ENCODE data around the gene ERLIN1.
"Not testable (repeated sequence)": the region's sequence is repeated elsewhere in the genome, so short reads cannot be mapped to it uniquely, and the experiment has no call there.

ERLIN1 gene

DNA sequence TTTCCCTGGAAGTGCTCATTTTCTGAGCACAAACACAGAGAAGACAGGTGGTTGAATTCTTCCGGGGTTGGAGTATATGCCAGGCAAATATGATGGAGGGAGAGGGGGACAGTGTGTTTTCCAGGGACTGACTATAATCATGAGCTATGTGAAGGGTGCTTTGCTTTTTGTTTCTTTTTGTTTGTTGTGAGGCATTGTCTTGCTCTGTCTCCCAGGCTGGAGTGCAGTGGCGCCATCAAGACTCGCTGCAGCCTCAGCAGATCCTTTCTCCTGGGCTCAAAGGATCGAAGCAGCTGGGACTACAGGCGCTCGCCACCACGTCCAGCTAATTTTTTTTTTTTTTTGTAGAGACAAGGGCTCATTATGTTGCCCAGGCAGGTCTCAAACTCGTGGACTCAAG, 56.9 kb downstream of the ERLIN1 start:
- Histone ChIP-seq H3K36me3 (ENCODE audit: control insufficient read depth, insufficient read depth, low read length) (no peaks in the 10 kb centered on the region), H3K4me1 (ENCODE audit: control insufficient read depth, insufficient read depth, low read length) (no peaks in the 10 kb centered on the region), H3K27me3 (ENCODE audit: control insufficient read depth, insufficient read depth, low read length) (no peaks in the 10 kb centered on the region), H3K9ac (ENCODE audit: low read length) (no peak overlapping the region), H3K4me3 (ENCODE audit: low read length) (no peak overlapping the region), H3K9me3 (ENCODE audit: control insufficient read depth, low read length) (no peaks in the 10 kb centered on the region)

DNA sequence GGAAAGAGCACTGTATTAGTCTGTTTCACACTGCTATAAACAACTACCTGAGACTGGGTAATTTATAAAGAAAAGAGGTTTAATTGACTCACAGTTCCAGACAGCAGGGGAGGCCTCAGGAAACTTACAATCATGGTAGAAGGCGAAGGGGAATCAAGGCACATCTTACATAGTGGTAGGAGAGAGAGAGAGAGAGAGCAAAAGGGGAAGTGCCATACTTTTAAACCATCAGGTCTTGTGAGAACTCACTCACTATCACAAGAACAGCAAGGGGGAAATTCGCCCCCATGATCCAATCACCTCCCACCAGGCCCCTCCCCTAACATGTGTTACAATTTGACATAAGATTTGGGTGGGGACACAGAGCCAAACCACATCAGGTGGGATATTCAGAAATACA, 60.5 kb downstream of the ERLIN1 start:
- H3K9me3 ChIP-seq (ENCODE audit: control insufficient read depth, low read length); H3K27me3 ChIP-seq (ENCODE audit: control insufficient read depth, insufficient read depth, low read length); H3K9ac ChIP-seq (ENCODE audit: low read length); H3K4me1 ChIP-seq (ENCODE audit: control insufficient read depth, insufficient read depth, low read length); H3K36me3 ChIP-seq (ENCODE audit: control insufficient read depth, insufficient read depth, low read length); H3K4me3 ChIP-seq (ENCODE audit: low read length): not testable (repeated sequence)

DNA sequence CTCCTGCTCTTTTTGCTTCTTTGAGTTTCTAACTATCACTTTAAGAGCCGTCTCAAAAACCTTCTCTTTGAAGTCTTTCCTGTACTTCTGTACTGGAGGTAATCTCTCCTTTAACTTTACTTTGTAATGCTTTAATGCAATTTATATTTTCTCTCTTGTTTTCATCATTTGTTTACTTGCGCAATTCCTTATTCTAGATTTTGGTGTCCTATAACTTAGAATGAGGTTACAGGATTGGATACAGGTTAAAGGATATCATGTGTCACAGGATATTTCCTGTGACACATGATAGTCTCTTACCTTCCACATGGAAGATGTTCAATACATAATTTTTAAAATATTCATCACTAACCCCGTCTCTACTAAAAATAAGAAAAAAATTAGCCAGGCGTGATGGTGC, 61.7 kb downstream of the ERLIN1 start:
- no peaks in the 10 kb centered on the region for H3K36me3 ChIP-seq (ENCODE audit: control insufficient read depth, insufficient read depth, low read length)
- no peak overlapping the region for H3K4me3 ChIP-seq (ENCODE audit: low read length)
- no peaks in the 10 kb centered on the region for H3K27me3 ChIP-seq (ENCODE audit: control insufficient read depth, insufficient read depth, low read length)
- H3K9ac ChIP-seq (ENCODE audit: low read length) = no peak overlapping the region
- no peaks in the 10 kb centered on the region for H3K9me3 ChIP-seq (ENCODE audit: control insufficient read depth, low read length)
- H3K4me1 ChIP-seq (ENCODE audit: control insufficient read depth, insufficient read depth, low read length) = no peaks in the 10 kb centered on the region

DNA sequence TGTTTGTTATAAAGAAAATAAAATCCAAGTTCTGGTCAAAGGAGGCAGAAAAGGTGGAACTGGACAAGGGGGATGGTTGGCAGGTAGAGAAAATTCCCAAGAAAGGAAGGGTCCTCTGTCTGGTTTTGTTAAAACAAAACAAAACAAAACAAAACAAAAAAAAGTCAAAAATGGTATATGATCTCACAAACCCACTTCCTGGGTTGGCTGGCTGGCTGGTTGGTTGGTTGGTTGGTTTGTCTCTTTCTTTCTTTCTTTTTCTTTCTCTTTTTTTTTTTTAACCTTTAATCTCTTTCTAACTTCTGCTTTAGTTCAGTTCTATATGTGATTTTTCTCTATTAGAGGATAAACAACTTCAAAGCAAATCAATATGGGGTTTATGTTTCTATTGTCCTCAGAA, 63.0 kb downstream of the ERLIN1 start:
- H3K9ac ChIP-seq (ENCODE audit: low read length) = no peak overlapping the region
- H3K27me3 ChIP-seq (ENCODE audit: control insufficient read depth, insufficient read depth, low read length) = no peaks in the 10 kb centered on the region
- H3K36me3 ChIP-seq (ENCODE audit: control insufficient read depth, insufficient read depth, low read length) = no peaks in the 10 kb centered on the region
- H3K4me3 ChIP-seq (ENCODE audit: low read length) = no peak overlapping the region
- H3K9me3 ChIP-seq (ENCODE audit: control insufficient read depth, low read length) = no peaks in the 10 kb centered on the region
- H3K4me1 ChIP-seq (ENCODE audit: control insufficient read depth, insufficient read depth, low read length) = no peaks in the 10 kb centered on the region

DNA sequence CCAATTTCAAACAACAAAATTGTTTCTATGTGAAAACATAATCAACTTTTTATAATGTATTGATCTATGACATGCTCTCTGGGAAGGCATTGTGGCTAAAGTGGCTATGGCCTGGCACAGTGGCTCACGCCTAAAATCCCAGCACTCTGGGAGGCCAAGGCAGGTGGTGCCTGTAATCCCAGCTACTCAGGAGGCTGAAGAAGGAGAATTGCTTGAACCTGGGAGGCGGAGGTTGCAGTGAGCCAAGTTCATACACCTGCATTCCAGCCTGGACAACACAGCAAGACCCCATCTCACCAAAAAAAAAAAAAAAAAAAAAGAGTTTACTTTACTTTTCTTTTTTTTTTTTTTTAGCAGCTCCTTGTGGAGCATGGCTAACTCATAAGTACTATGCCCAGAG, 65.3 kb downstream of the ERLIN1 start:
- H3K4me3 ChIP-seq (ENCODE audit: low read length) = no peak overlapping the region
- no peaks in the 10 kb centered on the region for H3K9me3 ChIP-seq (ENCODE audit: control insufficient read depth, low read length)
- H3K4me1 ChIP-seq (ENCODE audit: control insufficient read depth, insufficient read depth, low read length) = no peaks in the 10 kb centered on the region
- H3K27me3 ChIP-seq (ENCODE audit: control insufficient read depth, insufficient read depth, low read length) = peaks cover 4% of the 10 kb centered on the region
- H3K9ac ChIP-seq (ENCODE audit: low read length) = no peak overlapping the region
- H3K36me3 ChIP-seq (ENCODE audit: control insufficient read depth, insufficient read depth, low read length) = no peaks in the 10 kb centered on the region

DNA sequence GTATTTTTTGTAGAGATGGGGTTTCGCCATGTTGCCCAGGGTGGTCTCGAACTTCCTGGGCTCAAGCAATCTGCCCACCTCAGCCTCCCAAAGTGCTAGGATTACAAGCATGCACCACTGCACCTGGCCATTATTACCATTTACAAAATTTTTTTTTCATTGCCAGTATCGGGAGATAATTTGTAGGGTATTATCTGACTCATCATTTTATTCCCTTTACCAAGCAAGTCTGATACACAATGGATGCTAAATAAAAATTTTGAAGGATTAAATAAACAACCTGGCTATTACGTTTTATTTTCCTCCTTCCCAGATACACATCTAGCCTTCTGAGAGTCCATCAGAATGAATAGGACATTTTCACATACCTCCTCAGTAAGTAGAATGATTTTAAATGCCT, 66.1 kb downstream of the ERLIN1 start:
- H3K27me3 ChIP-seq (ENCODE audit: control insufficient read depth, insufficient read depth, low read length) = peaks cover 4% of the 10 kb centered on the region
- no peak overlapping the region for H3K9ac ChIP-seq (ENCODE audit: low read length)
- H3K36me3 ChIP-seq (ENCODE audit: control insufficient read depth, insufficient read depth, low read length) = no peaks in the 10 kb centered on the region
- no peaks in the 10 kb centered on the region for H3K4me1 ChIP-seq (ENCODE audit: control insufficient read depth, insufficient read depth, low read length)
- H3K9me3 ChIP-seq (ENCODE audit: control insufficient read depth, low read length) = no peaks in the 10 kb centered on the region
- H3K4me3 ChIP-seq (ENCODE audit: low read length) = no peak overlapping the region

DNA sequence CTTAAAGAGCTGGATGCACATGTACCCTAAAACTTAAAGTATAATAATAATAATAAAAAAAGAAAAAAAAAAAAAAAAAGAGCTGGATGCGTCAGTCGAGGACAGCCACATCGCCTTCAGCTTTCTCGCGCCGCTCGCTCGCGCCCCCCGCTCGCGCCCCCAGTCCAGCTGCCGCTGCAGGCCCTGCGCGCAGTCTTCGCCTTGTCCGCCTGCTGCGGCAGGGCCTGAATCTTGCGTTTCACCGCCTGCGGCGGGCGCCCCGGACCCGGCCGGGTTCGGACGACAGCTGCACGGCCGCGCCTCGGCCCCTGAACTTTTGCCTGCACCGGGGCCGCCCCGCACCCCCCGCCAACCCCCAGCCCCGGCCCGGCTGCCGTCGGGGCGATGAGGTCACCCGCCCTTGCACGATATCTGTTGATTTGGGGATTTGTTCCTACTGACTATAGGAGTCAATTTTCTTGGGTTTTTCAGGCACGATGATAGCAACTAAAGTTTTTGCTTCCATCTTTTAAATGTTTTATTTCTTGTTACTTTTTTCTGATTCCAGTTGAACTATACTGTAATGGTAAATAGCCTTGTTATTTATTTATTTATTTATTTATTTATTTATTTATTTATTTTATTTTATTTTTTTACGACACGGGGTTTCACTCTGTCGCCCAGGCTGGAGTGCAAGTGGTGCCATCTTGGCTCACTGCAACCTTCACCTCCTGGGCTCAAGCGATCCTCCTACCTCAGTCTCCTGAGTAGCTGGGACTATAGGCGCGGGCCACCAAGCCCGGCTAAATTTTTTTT, 70.7 kb downstream of the ERLIN1 start:
- Histone ChIP-seq H3K9ac (ENCODE audit: low read length) (no peak overlapping the region), H3K27me3 (ENCODE audit: control insufficient read depth, insufficient read depth, low read length) (peaks cover 4% of the 10 kb centered on the region), H3K9me3 (ENCODE audit: control insufficient read depth, low read length) (no peaks in the 10 kb centered on the region), H3K4me1 (ENCODE audit: control insufficient read depth, insufficient read depth, low read length) (no peaks in the 10 kb centered on the region), H3K4me3 (ENCODE audit: low read length) (no peak overlapping the region), H3K36me3 (ENCODE audit: control insufficient read depth, insufficient read depth, low read length) (no peaks in the 10 kb centered on the region)

DNA sequence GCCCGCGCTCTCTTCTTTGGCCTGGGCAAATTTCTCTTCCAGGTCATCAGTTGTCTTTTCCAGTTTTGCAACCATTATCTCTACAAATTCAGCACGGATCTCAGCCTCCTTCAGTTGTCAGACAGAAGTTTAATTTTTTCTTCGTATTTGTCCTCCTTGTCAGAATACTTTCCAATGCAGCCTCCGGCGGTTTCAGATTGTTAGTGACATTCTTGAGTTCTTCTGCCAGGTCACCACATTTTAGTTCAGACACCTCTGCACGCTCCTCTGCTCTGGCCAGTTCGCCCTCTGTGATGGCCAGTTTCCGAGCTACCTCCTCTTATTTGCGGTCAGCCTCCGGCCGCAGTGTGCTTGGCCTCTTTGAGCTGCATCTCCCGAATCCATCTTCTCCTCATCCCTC, 71.4 kb downstream of the ERLIN1 start:
- no peaks in the 10 kb centered on the region for H3K36me3 ChIP-seq (ENCODE audit: control insufficient read depth, insufficient read depth, low read length)
- H3K4me1 ChIP-seq (ENCODE audit: control insufficient read depth, insufficient read depth, low read length) = no peaks in the 10 kb centered on the region
- H3K27me3 ChIP-seq (ENCODE audit: control insufficient read depth, insufficient read depth, low read length) = peaks cover 4% of the 10 kb centered on the region
- no peak overlapping the region for H3K9ac ChIP-seq (ENCODE audit: low read length)
- H3K9me3 ChIP-seq (ENCODE audit: control insufficient read depth, low read length) = no peaks in the 10 kb centered on the region
- H3K4me3 ChIP-seq (ENCODE audit: low read length) = no peak overlapping the region

DNA sequence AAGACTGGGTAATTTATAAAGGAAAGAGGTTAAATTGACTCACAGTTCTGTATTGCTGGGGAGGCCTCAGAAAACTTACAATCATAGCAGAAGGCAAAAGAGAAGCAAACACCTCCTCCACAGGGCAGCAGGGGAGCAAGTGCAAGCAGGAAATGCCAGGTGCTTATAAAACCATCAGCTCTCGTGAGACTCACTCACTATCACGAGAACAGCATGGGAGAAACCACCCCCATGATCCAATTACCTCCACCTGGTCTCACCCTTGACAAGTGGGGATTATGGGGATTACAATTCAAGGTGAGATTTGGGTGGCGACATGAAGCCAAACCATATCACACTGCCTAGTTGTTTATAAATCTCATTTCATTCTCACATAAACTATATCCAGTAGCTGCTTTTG, 76.2 kb downstream of the ERLIN1 start:
- Histone ChIP-seq H3K4me3 (ENCODE audit: low read length) (no peak overlapping the region), H3K9me3 (ENCODE audit: control insufficient read depth, low read length) (no peaks in the 10 kb centered on the region), H3K9ac (ENCODE audit: low read length) (no peak overlapping the region), H3K36me3 (ENCODE audit: control insufficient read depth, insufficient read depth, low read length) (no peaks in the 10 kb centered on the region), H3K27me3 (ENCODE audit: control insufficient read depth, insufficient read depth, low read length) (no peaks in the 10 kb centered on the region), H3K4me1 (ENCODE audit: control insufficient read depth, insufficient read depth, low read length) (no peaks in the 10 kb centered on the region)

DNA sequence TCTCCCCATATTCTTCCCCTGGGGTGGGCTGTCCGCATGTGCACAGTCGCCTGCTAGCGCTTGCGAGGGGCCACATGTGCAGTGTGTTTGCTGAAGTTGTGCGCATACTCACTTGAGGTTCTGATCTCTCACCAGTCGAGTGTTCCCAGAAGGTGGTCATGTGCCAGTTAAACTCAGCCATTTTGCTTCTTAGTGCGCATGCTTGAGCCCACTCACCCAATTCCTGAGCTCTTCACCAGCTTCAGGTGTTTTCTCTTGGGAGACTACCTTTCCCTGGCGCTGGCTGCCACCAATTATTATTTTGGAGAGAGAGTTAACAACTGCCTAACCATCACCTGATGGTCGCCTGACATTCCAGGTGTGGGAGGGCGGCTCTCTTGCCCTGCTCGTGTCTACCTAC, 79.0 kb downstream of the ERLIN1 start:
- Histone ChIP-seq H3K4me3 (ENCODE audit: low read length) (no peak overlapping the region), H3K9me3 (ENCODE audit: control insufficient read depth, low read length) (no peaks in the 10 kb centered on the region), H3K27me3 (ENCODE audit: control insufficient read depth, insufficient read depth, low read length) (no peaks in the 10 kb centered on the region), H3K36me3 (ENCODE audit: control insufficient read depth, insufficient read depth, low read length) (no peaks in the 10 kb centered on the region), H3K9ac (ENCODE audit: low read length) (no peak overlapping the region), H3K4me1 (ENCODE audit: control insufficient read depth, insufficient read depth, low read length) (no peaks in the 10 kb centered on the region)

DNA sequence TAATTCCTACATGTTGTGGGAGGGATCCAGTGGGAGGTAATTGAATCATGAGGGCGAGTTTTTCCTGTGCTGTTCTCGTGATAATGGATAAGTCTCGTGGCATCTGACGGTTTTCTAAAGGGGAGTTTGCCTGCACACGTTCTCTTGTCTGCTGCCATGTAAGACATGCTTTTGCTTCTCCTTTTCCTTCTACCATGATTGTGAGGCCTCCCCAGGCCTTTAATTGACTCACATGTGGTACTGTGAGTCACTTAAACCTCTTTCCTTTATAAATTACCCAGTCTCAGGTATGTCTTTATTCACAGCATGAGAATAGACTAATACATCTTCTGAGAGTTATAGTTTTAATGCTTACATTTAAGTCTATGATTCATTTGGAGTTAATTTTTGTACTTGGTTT, 81.5 kb downstream of the ERLIN1 start:
- no peaks in the 10 kb centered on the region for H3K4me1 ChIP-seq (ENCODE audit: control insufficient read depth, insufficient read depth, low read length)
- H3K9ac ChIP-seq (ENCODE audit: low read length) = no peak overlapping the region
- no peaks in the 10 kb centered on the region for H3K36me3 ChIP-seq (ENCODE audit: control insufficient read depth, insufficient read depth, low read length)
- no peaks in the 10 kb centered on the region for H3K27me3 ChIP-seq (ENCODE audit: control insufficient read depth, insufficient read depth, low read length)
- no peak overlapping the region for H3K4me3 ChIP-seq (ENCODE audit: low read length)
- H3K9me3 ChIP-seq (ENCODE audit: control insufficient read depth, low read length) = no peaks in the 10 kb centered on the region

DNA sequence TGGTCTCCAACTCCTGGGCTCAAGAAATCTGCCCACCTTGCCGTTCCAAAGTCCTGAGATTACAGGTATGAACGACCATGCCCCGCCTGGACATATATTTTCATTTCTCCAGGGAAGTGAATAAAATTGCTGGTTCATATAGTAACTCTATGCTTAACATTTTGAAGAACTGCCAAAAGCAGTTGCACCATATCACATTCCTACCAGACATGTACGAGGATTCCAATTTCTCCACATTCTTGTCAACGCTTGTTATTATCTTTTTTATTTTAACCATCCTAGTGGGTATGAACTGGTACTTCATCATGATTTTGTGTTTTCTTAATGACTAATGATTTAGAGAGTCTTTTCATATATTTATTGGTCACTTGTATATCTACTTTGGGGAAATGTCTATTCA, 82.2 kb downstream of the ERLIN1 start:
- no peaks in the 10 kb centered on the region for H3K9me3 ChIP-seq (ENCODE audit: control insufficient read depth, low read length)
- no peaks in the 10 kb centered on the region for H3K27me3 ChIP-seq (ENCODE audit: control insufficient read depth, insufficient read depth, low read length)
- no peak overlapping the region for H3K4me3 ChIP-seq (ENCODE audit: low read length)
- H3K4me1 ChIP-seq (ENCODE audit: control insufficient read depth, insufficient read depth, low read length) = no peaks in the 10 kb centered on the region
- H3K36me3 ChIP-seq (ENCODE audit: control insufficient read depth, insufficient read depth, low read length) = no peaks in the 10 kb centered on the region
- H3K9ac ChIP-seq (ENCODE audit: low read length) = no peak overlapping the region
